Stimulated activated CD4-positive, alpha-beta T cell treated with anti-CD3 and anti-CD28 coated beads, Interleukin-2, amount 100 ng/mL, for 48 hours (primary cell): Measurements from ENCODE around the gene BRD1.
"Not testable (repeated sequence)": the region's sequence is repeated elsewhere in the genome, so short reads cannot be mapped to it uniquely, and the experiment has no call there.

Experiments used
- DNase-seq, 2 donors: peaks; one replicate each; pipeline ENCODE4 v3.0.0-alpha.2; 2020

The BRD1 gene

DNA sequence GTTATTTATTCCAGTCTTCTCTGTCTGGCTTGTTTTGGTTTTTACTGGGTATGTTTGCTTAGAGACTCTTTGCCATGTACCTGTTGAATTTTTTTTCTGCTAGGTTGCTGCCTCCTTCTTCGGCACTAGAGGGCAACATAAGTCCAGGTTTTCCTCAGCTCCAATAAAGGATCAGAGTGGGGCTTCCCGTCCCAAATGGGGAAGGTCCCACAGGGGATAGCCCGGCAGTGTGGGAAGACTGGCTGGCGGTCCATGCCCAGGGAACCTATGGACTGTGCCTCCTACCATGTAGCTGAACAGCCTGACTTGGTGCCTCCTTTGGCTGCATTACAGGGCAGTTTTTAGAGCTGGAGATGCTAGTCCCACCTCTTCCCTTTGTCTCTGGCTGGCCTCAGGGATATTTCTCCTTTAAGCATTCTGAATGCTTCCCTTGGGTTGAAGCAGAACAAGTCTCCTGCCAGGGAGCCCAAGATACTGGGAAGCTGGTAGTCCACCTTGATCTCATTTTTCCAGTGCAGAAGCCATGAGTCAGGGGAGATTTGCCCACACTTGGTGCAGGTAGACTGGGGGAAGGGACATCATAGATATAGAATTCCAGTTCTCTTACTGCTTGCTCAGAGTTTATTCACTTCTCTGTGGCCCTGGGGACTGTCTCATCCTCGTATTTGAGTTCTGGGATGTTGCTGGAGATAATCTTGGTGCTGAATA, 60.2 kb downstream of the BRD1 start:
- DNase-seq: peak in 1 of 2 donors; percentile 15

DNA sequence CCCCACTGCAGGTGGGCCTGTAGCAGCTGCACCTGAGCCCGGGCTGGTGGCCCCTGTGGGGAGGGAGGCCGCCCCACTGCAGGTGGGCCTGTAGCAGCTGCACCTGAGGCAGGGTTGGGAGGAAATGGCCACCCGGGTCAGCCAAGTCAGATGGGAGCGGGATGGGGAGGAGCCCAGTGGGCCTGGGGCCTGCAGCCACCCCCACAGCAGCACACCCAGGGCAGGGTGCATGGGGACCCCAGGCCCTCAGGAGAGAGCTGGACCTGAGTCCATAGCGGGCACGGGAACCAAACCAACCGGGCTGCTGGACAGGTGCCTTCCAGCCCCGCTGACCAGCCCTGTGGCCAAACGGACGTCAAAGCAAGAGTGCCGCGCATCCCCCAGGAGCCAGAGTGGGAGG, 61.7 kb downstream of the BRD1 start:
- no peak for DNase-seq

DNA sequence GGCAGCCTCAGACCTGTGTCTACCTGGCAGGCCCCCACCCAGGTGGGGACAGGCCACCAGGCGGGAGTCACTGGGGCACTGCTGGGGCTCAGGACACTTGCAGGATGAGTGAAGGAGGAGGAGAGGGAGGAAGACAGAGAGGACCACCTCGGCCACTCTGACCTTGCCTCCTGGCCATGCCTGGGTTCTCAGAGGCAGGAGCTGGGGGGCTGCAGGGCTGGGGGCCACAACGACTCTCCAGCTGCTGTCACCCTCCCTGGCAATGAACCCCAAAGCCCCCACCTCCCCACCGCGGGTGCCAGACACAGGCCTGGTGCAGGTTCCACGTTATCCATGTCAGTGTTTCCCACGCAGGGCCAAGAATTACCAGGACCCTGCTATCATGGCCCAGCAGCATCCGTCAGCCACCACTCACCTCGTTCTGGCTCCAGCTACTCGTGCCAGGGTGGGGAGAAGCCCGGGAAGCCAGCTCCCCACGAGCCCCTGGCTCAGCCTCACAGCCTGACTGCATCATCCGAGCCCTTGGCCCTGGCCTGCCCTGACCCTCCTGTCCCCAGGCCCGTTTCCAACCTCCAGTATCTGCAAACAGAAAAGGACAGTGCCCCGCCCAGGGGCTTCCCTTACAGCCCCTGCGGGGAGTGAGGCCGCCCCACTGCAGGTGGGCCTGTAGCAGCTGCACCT, 62.4 kb downstream of the BRD1 start:
- no peak for DNase-seq

DNA sequence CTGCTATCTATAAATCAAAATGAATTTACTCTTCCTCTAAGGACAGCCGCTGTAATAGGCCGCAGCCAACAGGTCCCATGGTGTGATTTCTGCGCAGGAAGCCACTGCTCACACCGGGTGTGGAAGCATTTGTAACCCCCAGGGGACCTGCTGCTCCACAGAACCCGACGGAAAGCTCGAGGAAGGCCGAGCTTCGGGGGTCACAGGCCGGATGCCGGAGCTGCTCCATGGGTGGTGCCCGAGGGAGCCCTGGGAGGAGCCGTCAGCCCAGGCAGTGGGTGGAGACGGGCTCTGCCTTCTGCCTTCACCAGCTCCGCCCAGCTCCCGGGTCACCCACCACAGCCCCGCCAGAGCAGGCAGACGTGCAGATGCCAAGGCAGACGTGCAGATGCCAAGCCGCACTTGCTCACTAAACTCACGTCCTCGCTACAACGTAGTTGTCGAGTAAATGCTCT, 63.5 kb downstream of the BRD1 start:
- DNase-seq: no peak

DNA sequence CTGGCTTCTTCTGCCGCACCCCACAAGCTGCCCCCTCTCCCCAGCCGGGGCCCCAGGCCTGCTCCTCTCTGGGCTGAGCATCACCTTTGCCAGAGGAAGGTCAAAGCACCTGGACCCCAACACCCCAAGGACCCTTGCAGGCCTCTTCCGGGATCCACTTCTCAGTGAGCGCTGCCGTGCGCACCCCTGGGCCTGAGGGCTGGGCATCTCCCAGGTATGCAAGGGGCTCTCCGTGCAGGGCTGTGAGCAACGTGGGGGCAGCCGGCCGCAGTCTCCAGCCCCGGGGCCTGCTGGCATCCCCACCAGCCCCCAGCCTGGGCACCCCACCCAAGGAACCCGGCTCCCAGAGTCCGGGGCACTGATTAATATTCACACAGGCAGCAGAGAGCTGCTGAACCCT, 64.0 kb downstream of the BRD1 start:
- DNase-seq: no peak

DNA sequence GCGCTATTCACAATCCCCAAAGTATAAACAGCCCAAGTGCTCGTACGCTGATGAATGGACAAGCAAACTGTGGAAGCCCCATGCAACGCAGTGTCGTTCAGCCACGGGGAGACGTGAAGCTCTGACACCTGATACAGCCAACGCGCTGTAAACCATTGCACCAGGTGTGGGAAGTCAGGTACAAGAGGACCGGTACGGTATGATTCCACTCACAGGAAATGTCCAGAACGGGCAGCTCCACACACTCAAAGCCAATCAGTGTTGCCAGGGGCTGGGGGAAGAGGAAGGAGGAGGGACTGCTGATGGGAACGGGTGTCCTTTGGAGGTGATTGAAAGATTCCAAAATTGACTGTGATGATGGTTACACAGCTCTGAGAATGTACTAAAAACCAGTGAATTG, 64.5 kb downstream of the BRD1 start:
- no peak for DNase-seq

DNA sequence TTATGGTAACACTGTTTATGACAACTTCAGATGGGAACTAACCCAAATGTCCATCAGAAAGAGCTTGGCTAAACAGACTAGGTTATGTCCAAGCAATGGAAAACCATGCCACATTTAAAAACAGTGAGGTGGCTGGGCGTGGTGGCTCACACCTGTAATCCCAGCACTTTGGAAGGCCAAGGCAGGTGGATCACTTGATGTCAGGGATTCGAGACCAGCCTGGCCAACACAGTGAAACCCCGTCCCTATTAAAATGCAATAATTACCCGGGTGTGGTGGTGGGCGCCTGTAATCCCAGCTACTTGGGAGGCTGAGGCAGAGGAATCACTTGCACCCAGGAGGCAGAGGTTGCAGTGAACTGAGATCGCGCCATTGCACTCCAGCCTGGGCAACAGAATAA, 65.1 kb downstream of the BRD1 start:
- not testable (repeated sequence) for DNase-seq

DNA sequence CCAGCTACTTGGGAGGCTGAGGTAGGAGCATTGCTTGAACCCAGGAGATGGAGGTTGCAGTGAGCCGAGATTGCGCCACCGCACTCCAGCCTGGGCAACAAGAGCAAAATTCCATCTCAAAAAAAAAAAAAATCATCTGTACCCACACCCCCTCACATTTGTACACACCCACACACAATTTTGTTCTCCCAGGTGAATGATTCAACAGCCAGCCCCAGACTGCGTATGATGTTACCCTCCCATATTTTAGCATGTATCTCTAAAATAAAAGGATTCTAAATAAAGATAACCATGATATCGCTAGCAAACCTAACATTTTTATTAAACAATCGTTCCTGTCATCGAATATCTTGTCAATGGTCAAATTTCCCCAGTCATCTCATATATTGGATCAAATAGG, 65.8 kb downstream of the BRD1 start:
- no peak for DNase-seq

DNA sequence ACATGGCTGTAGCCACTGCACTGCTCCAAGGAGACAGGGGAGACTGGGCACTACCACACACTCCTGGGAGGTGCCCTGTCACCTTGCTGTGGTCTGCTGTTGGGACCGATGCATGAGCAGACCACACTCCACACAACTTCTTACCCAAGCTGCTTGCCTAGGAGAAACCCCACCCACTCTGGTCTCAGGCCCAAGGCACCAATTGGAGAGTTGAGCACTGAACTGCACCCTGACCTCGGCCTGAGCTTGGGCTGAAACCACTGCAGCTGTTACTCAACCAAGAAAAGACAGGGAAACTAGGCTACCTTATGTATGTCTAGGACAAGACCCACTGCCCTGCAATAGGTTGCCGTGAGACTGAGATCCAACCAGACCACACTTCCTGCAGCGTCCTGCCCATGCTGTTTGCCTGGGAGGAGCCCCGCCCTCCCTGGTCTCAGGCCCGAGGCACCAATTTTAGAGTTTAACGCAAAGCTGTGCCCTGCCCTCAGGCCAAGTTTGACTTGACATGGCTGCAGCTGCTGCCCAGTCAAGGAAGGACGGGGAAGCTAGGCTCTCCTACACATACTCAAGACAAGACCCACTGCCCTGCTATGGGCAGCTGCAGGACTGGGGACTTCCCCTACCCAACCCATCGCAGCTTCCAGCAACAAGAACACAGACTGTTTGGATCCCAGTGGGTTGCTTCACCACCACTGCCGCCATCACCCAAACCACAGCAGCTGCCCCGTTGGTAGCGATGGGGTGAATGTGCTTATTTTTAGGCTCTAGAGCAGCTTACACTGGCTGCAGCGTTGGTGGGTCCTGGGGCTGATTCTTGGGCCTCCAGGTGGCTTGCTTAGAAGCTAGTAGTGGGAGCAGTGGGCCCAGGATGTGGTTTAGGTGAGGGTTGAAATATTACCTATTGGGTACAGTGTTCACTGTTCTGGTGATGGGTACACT, 66.8 kb downstream of the BRD1 start:
- DNase-seq: no peak

DNA sequence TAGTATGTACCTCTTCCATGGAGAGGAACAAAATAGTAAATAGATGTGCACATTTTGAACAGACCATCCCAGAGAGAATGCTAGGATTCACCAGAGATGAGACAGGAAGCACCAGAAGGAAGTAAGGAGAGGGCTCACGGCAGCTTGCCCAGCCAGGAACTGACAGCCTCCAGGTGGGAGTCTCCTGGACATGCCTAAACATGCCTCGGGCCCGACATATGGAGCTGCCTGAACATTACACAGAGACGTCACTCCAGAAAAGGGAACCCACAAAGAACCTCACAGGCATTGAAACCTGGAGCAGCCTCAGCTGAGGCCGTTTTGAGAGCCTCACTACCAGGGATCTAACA, 67.4 kb downstream of the BRD1 start:
- DNase-seq: no peak

DNA sequence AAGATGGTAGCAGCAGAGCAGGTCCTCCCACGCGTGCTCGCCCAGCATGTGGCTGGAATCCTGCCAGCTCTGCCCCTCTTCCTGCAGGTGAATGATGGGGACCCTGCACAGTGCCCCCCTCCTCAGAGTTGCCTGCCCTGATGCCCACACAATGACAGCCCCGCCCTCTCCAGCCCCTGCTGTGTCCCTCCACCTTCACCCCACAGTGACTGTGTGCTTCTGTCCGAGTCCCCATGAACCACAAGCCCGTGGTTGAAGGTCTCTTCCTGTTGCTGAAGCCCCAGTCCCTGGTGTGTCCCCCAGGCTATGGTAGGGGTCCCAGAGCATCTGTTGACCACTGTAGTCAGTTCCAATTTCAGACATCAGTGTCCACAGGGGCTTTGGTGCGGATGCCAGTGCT, 71.0 kb downstream of the BRD1 start:
- DNase-seq: no peak

DNA sequence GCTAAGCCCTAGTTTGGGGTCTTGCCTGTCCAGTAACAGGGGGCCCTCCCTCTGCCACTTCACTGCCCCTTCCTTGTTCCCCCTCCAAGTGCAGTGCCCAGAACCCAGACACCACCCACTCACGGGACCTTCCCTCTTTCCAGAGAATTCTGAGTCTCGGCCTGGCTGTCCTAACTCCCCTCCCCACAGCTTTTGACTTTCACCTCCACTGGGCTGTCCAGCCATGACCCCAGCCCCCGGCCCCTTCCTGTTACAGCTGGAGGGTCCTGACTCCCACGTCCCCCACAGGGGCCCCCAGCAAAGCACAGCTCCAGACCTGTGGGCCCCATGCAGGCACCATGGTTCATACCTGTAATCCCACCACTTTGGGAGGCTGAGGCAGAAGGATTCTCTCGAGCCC, 71.5 kb downstream of the BRD1 start:
- DNase-seq: no peak

DNA sequence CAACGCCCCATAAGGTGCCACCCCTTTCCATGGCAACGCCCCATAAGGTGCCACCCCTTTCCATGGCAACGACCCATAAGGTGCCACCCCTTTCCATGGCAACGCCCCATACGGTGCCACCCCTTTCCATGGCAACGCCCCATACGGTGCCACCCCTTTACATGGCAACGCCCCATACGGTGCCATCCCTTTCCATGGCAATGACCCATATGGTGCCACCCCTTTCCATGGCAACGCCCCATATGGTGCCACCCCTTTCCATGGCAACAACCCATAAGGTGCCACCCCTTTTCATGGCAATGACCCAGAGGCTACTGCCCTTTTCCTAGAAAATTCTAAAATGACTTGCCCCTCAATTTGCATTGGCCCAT, 72.1 kb downstream of the BRD1 start:
- no peak for DNase-seq

DNA sequence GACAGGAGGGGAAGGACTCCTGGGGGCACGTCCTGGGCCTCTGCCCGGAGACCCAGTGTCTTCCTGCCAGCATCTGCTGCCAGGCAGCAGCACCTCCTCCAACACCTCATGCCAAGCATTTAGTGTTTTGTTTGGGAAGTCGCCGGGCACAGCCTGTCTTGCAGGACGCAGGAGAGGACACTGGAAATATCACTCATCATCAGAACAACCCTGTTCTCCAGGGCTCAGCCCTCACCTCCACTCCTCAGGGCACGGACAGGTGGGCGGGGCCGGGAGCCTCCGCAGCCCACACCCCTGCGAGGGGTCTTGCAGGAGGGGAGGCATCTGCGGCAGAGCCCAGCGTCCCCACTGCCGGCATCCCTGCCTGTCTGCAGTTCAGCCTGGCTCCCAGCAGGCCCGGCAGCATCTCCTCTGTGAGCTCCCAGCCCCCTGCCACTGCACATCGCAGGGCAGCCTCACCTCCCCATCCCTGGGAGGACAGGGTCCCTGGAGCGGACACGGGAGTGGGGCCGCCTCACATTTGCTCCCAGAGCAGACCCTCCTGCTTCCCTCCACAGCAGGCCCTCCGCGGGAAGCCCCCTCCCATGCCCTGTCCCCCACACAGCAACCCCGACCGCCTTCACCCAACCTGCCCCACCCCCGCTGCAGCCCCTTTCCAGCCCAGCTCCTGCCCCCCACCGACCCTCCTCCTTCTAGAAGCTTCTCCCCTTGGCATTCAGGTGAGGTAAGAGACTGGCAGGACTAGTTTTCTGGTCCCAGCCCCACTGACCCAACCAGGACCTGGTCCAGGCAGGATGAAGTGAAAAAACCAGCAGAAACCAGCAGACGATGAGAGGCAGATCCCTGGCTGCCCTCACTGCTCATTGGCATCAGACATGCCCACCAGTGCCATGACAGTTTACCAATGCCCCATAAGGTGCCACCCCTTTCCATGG, 72.7 kb downstream of the BRD1 start:
- DNase-seq: no peak

DNA sequence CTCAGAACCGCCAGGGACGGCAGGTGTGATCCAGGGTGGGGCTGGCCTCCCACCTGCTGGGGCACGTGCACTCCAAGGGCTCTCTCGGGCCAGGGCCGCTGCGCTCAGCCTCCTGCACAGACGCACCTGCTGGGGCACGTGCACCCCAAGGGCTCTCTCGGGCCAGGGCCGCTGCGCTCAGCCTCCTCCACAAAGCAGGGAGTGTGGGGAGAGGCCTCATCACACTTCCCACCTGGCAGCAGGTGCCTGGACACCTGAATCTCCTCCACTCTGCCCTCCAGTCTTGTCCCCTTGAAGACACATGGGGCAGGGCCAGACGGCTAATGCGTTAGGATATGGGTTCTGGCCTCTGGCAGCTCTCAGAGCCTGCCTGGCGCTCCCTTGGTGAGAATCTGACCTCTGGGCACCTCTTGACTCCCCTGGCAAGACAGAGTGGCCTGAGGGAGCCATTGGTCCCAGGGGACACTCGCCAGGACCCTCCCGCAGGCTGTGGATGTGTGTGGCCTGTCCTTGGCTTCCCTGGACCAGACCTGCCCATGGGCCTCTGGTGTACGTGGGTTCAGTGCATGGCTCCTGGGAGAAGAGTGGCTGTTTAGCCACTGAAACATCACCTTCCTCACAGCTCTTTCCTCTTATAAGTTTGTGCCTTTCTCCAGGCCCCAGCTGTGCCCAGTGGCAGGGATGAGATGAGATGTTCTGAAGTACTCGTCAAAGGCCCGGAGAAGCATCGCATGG, 73.5 kb downstream of the BRD1 start:
- DNase-seq: no peak

DNA sequence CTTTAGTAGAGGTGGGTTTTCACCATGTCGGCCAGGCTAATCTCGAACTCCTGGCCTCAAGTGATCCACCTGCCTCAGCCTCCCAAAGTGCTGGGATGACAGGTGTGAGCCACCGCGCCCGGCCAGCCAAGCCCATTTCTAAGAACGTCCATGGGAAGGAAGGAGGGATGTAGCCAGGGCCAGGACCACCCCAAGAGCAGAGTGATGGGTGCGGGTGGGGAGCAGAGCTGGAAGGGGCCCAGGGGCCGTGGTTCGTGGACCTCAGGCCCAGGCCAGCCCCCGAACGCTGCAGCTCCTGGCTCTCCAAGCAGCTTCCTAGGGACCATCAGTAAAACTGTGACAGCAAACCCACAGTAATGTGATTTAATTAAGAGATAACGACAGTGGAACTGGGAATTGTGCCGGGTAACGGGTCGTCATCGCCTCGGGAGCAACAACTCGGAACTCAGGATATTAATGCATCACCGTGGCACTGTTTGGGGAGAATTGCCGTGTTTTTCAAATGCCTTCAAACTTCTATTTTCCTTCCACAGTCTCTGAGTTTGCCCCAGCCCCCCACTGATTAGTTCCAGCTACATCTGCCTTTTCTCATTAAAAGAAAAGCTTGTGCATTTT, 74.3 kb downstream of the BRD1 start:
- DNase-seq: no peak

DNA sequence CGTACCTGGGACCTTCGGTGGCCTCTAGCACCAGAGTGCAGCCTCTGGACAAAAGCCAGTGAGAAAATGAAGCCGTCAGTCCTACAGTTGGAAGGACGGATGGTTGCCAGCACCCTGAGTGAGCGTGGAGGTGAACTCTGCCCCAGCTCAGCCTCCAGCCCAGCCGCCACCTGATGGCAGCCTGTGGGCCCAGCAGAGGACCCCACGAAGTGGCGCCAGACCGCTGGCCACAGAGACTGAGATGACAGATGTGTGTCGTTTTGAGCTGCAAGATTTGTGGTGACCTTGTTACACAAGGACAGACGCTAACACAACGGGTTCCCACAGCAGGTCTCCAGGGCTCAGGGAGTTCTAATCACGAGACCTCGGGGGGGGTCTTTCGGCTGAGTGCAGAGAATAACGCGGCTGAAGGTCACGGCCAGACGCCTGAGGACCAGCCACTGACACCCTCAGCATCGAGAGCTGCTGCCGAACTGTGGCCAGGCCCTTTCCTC, 75.0 kb downstream of the BRD1 start:
- no peak for DNase-seq

DNA sequence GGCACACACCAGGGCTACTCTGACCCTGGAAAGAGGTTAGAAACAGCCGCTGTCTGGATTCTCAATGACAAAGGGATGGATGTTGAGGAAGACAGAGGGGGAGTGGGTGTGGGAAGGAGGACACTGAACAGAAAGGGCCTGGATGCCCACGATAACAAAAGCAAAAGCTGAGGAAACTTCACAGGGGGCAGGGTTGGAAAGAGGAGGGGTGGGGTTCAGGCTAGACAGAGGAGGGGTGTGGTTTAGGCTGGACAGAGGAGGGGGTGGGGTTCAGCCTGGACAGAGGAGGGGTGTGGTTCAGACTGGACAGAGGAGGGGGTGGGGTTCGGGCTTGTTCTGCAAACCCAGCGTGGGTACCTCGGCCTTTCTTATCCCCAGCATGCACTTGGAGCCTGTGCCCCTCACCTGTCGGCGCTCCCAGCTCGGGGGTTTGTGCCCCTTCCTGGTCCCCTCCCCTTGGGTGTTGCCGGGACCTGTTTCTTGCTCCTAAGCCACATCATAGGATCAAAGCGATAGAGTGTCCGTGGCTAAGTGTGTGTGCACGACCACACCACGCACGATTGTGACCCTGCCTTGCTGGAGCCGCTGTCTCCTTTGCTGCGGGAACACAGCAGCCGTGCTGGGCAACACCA, 75.6 kb downstream of the BRD1 start:
- DNase-seq: no peak

DNA sequence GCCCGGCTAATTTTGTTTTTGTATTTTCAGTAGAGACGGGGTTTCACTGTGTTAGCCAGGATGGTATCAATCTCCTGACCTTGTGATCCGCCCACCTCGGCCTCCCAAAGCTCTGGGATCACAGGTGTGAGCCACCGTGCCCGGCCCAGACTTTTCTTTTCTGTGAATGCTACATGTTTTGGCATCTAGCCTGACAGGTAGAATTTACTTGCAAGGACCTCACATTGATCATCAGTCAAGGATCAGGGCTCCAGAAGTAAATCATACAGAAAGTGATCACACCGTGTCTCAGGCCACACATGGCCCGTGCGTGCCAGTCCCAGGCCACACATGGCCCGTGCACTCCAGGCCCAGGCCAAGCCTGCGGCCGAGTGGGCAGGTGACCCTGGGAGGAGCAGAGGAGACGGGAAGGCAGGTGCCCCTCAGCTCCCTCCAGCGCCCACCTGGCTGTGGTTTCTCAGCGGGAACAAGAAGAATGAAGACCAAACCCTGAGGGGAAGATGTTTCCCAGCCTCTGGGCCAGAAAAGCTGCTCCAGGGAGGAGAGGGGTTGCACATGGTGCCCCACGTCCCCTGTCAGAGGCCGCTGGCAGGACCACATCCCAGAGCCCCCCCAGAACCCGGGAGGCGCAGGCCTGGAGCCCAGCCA, 76.2 kb downstream of the BRD1 start:
- DNase-seq: no peak

DNA sequence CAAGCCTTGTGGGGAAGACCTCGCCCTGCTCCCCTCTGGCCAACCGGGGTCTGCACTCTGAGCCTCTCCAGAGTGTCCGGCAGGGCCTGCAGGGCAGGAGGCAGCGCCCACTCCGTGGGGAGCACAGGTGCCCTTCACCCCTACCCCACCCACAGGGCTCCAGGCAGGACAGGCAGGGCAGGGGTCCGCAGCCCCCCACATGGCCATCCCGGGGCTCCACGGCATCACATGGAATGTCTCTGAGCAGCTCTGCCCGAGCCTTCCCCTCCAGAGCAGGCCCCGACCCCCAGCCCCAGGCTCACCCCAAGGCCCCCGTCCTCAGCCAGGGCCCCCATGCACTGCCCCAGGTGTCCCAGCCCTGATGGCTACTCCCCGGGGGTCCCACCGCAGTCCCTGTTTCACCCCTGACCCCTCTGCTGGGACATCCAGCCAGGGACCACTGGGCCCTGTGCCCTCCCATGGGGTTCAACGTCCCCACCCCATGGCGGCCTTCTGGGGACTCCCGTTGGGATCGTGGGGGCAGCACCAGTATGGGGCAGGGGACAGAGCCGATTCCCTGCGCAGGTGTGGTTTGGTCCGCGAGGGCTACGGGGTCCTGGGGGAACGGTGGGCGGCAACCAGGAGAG, 77.7 kb downstream of the BRD1 start:
- no peak for DNase-seq
